HCT116 (cell line): ENCODE results near the gene GPR89B.
A peak's percentile ranks its signal among the peaks of the same experiment; 100 is the strongest.

ENCODE experiments used
- CBX3 ChIP-seq: IDR thresholded peaks from 2 replicates; pipeline ENCODE4 v1.6.1; 2012; ENCODE audit warnings: low read depth
- CEBPB ChIP-seq: IDR thresholded peaks from 2 replicates; pipeline ENCODE4 v1.6.1; 2012; ENCODE audit warnings: low read depth
- CTCF ChIP-seq, 3 experiments: fragments of 200-600 bp in 1 of 3; sonication (generic) in 1 of 3; IDR thresholded peaks in 2 of 3; conservative IDR thresholded peaks in 1 of 3; 2 replicates each; pipeline ENCODE4 v1.5.1; 2012 to 2017; ENCODE audit warnings: low read depth in 2 of 3, low read length in 2 of 3, antibody characterized with exemption in 1 of 3, borderline replicate concordance in 1 of 3, control low read depth in 1 of 3, mild to moderate bottlenecking in 1 of 3, mixed read lengths in 1 of 3, mixed run types in 1 of 3, moderate library complexity in 1 of 3; ENCODE audit not compliant: insufficient read depth in 1 of 3
- ELF1 ChIP-seq: IDR thresholded peaks from 2 replicates; pipeline ENCODE4 v1.6.1; 2012; ENCODE audit warnings: low read depth, borderline replicate concordance
- EZH2 ChIP-seq: fragments of 200-600 bp; sonication (generic); IDR thresholded peaks from 2 replicates; pipeline ENCODE4 v1.6.1; 2017; ENCODE audit warnings: antibody characterized with exemption, mixed run types
- EZH2phosphoT487 ChIP-seq: fragments of 200-600 bp; IDR thresholded peaks from 2 replicates; pipeline ENCODE4 v1.6.1; 2018; ENCODE audit warnings: antibody characterized with exemption, borderline replicate concordance
- FOSL1 ChIP-seq: IDR thresholded peaks from 2 replicates; pipeline ENCODE4 v1.6.1; 2012; ENCODE audit warnings: low read depth
- POLR2A ChIP-seq: IDR thresholded peaks from 2 replicates; pipeline ENCODE4 v1.7.0; 2011; ENCODE audit warnings: borderline replicate concordance; ENCODE audit not compliant: insufficient read depth, insufficient read length; ENCODE audit errors: extremely low read depth
- POLR2AphosphoS5 ChIP-seq: IDR thresholded peaks from 2 replicates; pipeline ENCODE4 v1.6.1; 2011; ENCODE audit warnings: mild to moderate bottlenecking, low read depth, low read length, moderate library complexity
- RAD21 ChIP-seq: IDR thresholded peaks from 2 replicates; pipeline ENCODE4 v1.6.1; 2012; ENCODE audit warnings: low read depth, mild to moderate bottlenecking
- REST ChIP-seq: IDR thresholded peaks from 2 replicates; pipeline ENCODE4 v1.6.1; 2012; ENCODE audit warnings: low read depth
- SIN3A ChIP-seq: IDR thresholded peaks from 2 replicates; pipeline ENCODE4 v1.6.1; 2012; ENCODE audit warnings: low read depth
- YY1 ChIP-seq: IDR thresholded peaks from 2 replicates; pipeline ENCODE4 v1.6.1; 2011; ENCODE audit warnings: low read length, low read depth, moderate library complexity, mild to moderate bottlenecking; ENCODE audit not compliant: insufficient replicate concordance; ENCODE audit errors: extremely low read depth
- ZNF274 ChIP-seq: fragments of 200-500 bp; sonication (Bioruptor generic); IDR thresholded peaks from 2 replicates; pipeline ENCODE4 v1.6.1; 2014; ENCODE audit warnings: mild to moderate bottlenecking, low read depth, low read length, inconsistent platforms

- TF ChIP-seq ZNF274: no peak
- TF ChIP-seq POLR2AphosphoS5: no peak
- no peak for TF ChIP-seq POLR2A
- peak; percentile 78 to 97 (median 97) for TF ChIP-seq CTCF (IDR thresholded peaks at IDR 0.05 in 2 of 3, conservative IDR thresholded peaks at IDR 0.05 in 1 of 3; ENCODE audit: borderline replicate concordance in 1 of 3, insufficient read depth in 1 of 3, low read depth in 2 of 3, low read length in 2 of 3)
- peak; percentile 88 for TF ChIP-seq RAD21
- no peak for TF ChIP-seq CEBPB
- no peak for TF ChIP-seq ELF1
- TF ChIP-seq SIN3A: no peak
- no peak for TF ChIP-seq EZH2
- TF ChIP-seq FOSL1: no peak
- no peak for TF ChIP-seq YY1
- no peak for TF ChIP-seq REST
- TF ChIP-seq EZH2phosphoT487: no peak
- no peak for TF ChIP-seq CBX3
Measured at GRCh38 chr1:147892731-147893214, 35.4 kb upstream of the GPR89B start.
